ENCODE measurements around the gene CCL15.
"Not testable (repeated sequence)": the region's sequence is repeated elsewhere in the genome, so short reads cannot be mapped to it uniquely, and the experiment has no call there.

DNA sequence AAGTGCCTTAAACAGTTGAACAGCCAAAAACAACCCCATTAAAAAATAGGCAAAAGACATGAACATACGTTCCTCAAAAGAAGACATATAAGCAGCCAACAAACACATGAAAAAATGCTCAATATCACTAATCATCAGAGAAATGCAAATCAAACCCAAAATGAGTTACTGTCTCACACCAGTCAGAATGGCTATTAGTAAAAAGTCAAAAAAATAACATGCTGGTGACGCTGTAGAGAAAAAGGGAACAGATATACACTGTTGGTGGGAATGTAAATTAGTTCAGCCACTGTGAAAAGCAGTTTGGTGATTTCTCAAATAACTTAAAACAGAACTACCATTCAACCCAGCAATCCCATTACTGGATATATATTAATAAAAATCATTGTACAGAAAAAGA lies 6.0 kb downstream of the CCL15 start:
- not testable (repeated sequence) for TF ChIP-seq EZH2phosphoT487 (IDR thresholded peaks at IDR 0.05; ENCODE audit: insufficient read depth, low read depth); EZH2 (IDR thresholded peaks at IDR 0.05; ENCODE audit: insufficient read depth, poor library complexity, severe bottlenecking)

All from GM23248 (cell line).